Caki2 (cell line): ENCODE measurements around the gene NDUFAF3. TPM values are rescaled to one million over a fixed set of nuclear protein-coding genes. Genes with fewer than 3 reads are reported as not detected.
A peak's percentile ranks its signal among the peaks of the same experiment; 100 is the strongest.

ENCODE experiments used
- DNase-seq: peaks from one replicate; pipeline ENCODE4 v3.0.0-alpha.2; 2015; ENCODE audit warnings: low read depth
- in situ Hi-C: cut with HindIII; loops from 2 replicates; pipeline ENCODE4 v1.10.0; 2016; ENCODE audit warnings: low sequenced_read_pairs, low pct_unique_long_range_greater_than_20kb, mixed read lengths
- total RNA-seq: library from RNA; depleted of rRNA; stranded (reverse); fragments of >200 nt; shearing (Covaris generic); gene quantifications from 2 replicates; pipeline ENCODE4 v1.2.3, GENCODE V29; 2014; ENCODE audit warnings: low replicate concordance; rRNA removed

Gene NDUFAF3
- total RNA-seq = 170 and 175 TPM in 2 replicates

- DNase-seq = peak; percentile 92
- in situ Hi-C loops = no loop called here
These were observed at the start of gene NDUFAF3 for GRCh38 chr3:49021813-49022687. TSS of gene NDUFAF3 (plus strand) at chr3:49022121. CDS start at chr3:49022145, 24 bp downstream.

GRCh38 chr3:48974076-48974864, 47.7 kb upstream of the NDUFAF3 start:
- no peak for DNase-seq
- in situ Hi-C loops = no loop called here

DNA sequence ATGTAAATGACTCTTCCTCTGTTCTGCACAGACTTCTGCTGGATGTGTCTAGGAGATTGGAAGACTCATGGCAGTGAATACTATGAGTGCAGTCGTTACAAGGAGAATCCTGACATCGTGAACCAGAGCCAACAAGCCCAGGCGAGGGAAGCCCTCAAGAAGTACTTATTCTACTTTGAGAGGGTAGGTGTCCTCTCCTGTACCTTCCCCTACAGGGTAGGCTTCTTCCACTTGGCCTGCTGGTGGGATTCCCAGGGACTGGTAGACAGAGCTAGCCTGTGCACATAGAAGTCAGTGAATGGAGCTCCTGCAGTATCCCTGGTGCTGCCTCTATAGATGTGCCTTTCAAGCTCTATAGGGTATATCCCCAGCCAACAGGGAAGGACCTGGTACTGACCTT, 42.5 kb upstream of the NDUFAF3 start:
- DNase-seq = no peak
- in situ Hi-C loops = no loop called here

GRCh38 chr3:48980295-48980694, 41.6 kb upstream of the NDUFAF3 start:
- in situ Hi-C loops = no loop called here
- no peak for DNase-seq

- no peak for DNase-seq
- in situ Hi-C loops = no loop called here
These were observed 39.9 kb upstream of the NDUFAF3 start for GRCh38 chr3:48982016-48982415.

DNA sequence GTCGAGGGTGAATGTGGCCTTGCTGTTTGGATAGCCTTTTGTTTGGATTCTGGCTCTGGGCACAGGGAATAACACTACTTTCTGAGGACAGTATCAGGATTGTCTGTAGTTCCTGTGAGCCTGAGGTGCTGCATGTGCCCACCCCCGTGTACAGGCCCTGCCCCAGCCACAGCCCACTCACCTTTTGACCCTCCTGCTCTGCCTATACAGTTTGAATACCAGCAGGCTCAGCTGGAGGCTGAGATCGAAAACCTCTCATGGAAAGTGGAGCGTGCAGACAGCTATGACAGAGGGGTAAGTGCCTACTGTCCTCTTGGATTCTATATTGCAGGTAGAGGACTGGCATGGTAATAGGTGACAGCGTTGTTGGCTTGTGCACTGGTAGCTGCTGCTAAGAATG, 39.2 kb upstream of the NDUFAF3 start:
- DNase-seq = no peak
- in situ Hi-C loops = no loop called here

DNA sequence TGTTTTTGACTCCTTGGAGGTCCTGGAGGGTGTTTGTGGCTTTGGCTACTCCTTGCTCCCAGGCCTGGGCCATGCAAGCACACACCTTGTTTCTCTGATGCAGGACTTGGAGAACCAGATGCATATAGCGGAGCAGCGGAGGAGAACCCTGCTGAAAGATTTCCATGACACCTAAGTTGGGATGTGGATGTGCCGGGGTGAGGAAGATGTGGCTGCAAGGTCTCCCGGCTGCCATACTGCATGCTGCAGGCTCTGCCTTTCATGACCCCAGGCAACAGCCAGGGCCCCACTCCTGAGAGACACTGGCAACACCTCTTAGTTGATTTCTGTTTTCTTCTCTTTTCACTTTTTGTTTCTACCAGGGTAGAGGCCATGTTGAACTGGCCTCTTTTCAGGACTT, 38.8 kb upstream of the NDUFAF3 start:
- no peak for DNase-seq
- in situ Hi-C loops = no loop called here

- no peak for DNase-seq
- in situ Hi-C loops = no loop called here
These were observed 37.3 kb upstream of the NDUFAF3 start for GRCh38 chr3:48984663-48985062.

DNA sequence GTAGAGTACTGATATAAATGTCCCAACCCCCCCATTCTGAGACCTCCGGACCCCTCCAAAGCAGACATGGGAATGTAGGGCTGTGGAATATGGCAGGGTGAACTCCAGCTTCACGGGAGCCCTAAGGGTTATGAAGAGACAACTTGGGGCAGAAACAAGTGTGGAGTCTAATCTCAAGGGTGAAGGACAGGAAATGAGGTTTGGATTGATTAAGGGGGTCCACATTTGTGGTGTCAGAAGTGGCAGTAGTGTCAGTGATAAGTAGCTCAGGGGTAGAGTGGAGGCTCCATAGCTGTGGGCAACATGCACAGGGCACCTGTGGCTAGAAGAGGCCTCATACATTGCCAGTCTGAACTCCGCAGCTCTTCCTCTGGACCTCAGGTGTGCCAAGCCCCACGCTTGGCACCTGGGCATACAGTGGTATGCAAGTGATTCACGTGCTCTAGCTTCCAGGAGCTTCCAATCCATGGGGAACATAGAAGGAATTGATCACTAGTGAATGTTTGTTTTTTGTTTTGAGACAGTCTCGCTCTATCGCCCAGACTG, 36.0 kb upstream of the NDUFAF3 start:
- in situ Hi-C loops = no loop called here
- no peak for DNase-seq

GRCh38 chr3:48989126-48989795, 32.7 kb upstream of the NDUFAF3 start:
- in situ Hi-C loops = no loop called here
- DNase-seq = no peak

DNA sequence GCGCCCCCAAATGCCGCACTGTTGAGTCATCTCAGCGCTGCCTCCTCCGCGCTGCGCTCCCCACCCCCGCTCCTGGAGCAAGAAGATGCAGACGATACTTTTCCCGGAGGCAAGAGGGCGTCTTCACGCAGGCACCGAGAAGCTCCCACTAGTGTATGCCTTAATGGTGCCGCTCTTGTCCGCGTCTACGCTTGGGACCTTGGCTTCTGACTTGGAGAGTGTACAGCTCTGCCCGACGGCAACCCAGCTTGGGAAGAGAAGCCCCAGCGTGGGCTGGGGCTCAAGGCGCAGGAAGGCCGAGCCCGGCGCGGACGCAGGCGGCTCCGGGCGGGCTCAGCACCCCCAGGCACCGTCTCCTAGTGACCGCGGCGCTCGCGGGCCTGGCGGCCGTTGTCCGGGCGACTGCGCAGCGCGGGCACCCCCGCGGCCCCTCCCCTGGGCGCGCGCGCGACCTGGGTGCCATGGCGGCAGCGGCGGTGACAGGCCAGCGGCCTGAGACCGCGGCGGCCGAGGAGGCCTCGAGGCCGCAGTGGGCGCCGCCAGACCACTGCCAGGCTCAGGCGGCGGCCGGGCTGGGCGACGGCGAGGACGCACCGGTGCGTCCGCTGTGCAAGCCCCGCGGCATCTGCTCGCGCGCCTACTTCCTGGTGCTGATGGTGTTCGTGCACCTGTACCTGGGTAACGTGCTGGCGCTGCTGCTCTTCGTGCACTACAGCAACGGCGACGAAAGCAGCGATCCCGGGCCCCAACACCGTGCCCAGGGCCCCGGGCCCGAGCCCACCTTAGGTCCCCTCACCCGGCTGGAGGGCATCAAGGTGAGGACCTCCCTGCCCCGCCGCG, 31.9 kb upstream of the NDUFAF3 start, which contains the start of gene P4HTM:
Gene P4HTM, plus strand, starts transcription at position 446 of the 840 bp plus-strand sequence. Its CDS starts 16 bp downstream, at position 462.
- peak; percentile 86 for DNase-seq
- in situ Hi-C loops = no loop called here

GRCh38 chr3:48990636-48991469, 31.1 kb upstream of the NDUFAF3 start:
- in situ Hi-C loops = no loop called here
- peak; percentile 32 for DNase-seq

GRCh38 chr3:48991851-48992545, 29.9 kb upstream of the NDUFAF3 start:
- in situ Hi-C loops = no loop called here
- no peak for DNase-seq

DNA sequence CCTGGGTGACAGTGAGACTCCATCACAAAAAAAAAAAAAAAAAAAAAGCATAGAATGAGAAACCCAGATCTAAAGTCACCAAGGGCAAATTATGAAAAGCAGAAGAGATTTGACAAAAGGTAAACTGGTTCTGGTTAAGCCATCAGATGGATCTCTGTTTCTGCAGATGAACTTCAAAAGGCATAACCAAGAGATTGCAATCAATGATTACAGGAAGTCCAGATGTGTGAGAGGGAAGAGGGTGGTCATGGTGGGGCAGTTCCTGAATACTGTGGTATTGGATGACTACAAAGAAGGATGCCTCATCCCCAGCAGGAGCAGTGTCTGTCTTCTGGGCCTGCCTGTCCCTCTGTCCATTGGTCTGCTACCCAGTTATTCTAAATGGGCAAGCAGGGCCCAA, 28.1 kb upstream of the NDUFAF3 start:
- in situ Hi-C loops = no loop called here
- DNase-seq = no peak

DNA sequence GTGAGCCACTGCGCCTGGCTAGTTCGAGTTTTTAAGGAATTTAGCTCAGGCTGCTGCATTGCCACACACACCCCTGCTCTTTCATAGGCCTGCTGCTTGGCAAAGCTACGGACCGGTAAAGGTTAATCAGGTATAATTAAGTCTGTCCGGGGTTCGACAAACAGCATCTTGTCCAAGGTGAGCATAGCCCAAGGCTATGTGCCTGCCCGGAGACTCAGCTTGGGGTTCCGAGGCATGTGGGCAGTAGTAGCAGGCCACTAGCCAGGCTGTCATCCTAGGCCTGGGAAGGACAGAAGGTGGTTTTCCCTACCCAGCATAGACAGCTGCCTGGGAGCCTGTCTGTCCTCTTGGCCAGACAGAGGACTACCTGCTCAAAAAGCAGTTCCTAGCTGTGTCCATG, 25.3 kb upstream of the NDUFAF3 start:
- in situ Hi-C loops = no loop called here
- no peak for DNase-seq

- in situ Hi-C loops = no loop called here
- DNase-seq = no peak
These were observed 24.8 kb upstream of the NDUFAF3 start for GRCh38 chr3:48997102-48997635.
